HL-60/S4 treated with phorbol 12-myristate 13-acetate at 8.2 ng/mL for 4 days and 3 days (cell line): Measurements from ENCODE around the gene TMCO1.
"Not testable (repeated sequence)": the region's sequence is repeated elsewhere in the genome, so short reads cannot be mapped to it uniquely, and the experiment has no call there.

ENCODE experiments used
- in situ Hi-C: fragments of 300-500 bp; cut with MboI; formaldehyde crosslinking; loops from 2 replicates; pipeline ENCODE4 v1.15.0; 2022; ENCODE audit warnings: low sequenced_read_pairs

Gene TMCO1

DNA sequence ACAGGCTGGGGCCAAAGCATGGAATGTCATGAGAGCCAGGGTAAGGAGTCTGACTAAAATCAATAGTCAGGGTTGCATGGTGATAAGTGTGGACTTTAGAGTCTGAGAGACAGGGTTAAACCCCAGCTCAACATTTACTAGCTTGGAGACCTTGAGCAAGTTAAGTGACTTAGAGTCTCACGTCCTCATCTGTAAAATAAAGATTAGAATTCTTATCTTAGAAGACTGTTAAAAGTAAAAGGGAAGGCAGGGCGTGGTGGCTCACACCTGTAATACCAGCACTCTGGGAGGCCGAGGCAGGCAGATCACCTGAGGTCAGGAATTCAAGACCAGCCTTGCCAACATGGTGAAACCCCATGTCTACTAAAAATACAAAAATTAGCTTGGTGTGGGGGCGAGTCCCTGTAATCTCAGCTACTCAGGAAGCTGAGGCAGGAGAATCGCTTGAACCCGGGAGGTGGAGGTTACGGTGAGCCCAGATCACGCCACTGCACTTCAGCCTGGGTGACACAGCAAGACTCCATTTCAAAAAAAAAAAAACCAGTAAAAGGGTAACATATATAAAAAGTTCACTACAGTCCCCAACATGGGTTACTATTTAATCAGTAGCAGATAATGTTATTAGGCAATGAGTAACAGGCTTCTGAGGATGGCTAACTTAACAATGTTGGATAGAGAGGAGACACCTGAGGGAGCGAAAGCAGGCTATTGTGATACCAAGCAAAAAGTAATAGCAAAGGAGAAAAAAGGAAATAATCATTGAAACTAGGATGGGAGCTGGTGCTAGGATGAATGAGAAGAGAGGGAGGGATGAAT is 20.8 kb downstream of the TMCO1 start:
- in situ Hi-C loops, result no loop called here

DNA sequence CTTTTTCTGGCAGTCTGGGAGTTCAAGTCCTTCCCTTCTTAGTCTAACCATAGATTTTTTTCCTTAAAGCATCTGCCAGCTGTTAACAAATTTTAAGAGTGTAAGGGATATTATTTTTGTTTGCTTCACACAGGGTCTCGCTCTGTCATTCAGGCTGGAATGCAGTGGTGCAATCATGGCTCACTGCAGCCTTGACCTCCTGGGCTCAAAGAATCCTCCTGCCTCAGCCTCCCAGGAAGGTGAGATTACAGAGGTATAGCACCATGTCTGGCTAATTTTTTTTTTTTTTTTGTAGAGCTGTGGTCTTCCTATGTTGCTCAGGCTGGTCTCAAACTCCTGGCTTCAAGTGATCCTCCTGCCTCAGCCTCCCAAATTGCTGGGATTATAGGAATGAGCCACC is 23.8 kb downstream of the TMCO1 start:
- in situ Hi-C loops, result not testable (repeated sequence)

DNA sequence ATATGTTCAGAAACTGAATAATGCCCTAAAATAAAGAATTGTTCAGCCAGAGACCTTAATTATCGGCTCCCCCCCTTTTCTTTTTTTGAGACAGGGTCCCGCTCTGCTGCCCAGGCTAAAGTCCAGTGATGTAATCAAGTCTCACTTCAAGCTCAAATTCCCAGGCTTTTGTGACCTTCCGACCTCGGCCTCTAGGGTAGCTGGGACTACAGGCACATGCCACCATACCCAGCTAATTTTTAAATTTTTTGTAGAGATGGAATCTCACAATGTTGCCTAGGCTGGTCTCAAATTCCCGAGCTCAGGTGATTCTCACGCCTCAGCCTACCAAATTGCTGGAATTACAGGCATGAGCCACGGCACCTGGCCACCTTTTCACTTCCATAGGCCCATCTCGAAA is 26.5 kb downstream of the TMCO1 start:
- in situ Hi-C loops, result no loop called here

DNA sequence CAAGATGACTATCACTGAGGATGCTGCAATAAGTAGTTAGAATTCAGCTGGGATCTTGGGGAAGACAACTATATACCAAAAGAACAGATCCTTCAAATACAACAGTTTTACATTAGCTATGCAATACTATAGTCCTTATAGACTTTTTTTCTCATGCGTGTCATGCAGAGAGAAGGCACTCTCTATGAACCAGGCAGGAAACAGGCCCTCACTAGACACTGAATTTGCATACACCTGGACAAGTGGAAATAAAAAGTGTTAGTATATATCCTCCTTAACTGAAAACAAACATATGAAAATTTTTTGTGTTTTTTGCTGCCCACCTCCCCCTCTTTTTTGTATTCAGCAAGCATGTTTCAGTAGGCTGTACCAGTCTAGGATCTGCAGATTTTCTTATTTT is 29.9 kb downstream of the TMCO1 start:
- in situ Hi-C loops, result no loop called here

DNA sequence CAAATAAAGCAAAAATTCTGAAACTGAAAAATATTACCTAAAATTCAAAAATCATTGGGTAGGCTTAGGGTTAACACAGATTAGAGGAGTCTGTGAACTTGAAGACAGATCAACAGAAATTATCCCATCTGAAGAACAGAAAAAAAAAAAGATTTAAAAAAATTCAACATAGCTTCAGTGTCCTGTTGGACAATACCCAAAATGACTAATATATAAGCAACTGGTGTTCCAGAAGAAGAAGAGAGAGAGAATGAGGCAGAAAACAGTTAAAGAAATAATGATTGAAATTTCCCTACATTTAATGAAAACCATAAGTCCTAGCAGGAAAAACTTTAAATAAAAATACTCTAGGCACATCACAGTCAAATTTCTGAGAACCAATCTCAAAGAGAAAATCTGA is 31.5 kb downstream of the TMCO1 start:
- in situ Hi-C loops, result no loop called here

DNA sequence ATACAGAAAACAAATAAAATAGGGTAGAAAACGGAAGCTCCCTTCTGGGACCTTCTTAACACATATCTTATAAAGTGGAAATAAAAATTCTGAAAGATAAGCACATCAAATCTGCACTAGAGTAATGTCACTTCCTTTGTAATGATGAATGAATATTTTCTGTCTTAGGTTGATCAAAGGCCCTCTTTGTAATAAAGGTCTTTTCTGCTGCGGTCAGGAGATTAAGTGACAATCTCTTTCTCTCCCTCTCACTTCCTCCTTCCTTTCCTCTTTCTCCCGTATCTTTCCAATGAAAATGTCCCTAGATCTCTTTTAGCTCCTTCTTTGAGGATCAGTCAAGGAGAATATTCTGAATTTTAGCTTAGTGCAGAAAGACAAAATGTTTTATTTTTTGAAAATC is 33.8 kb downstream of the TMCO1 start:
- in situ Hi-C loops, result no loop called here

DNA sequence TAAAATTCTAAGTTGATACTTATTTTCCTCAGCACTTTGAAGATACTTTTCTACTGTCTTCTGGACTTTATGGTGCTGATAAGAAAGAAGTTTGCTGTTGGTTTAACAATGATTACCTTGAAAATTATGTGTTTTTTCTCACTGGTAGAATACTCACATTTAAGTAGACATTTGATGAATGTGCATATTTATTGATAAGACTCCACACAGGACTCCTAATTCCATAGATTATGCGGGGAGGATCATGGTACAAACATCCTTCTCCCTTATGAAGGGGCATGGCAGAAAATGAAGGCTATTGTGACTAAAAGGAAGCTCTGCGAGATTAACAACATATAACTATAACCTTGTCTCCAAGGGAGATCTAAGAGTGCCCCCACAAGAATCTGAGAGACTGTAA is 41.8 kb downstream of the TMCO1 start:
- in situ Hi-C loops, result no loop called here

DNA sequence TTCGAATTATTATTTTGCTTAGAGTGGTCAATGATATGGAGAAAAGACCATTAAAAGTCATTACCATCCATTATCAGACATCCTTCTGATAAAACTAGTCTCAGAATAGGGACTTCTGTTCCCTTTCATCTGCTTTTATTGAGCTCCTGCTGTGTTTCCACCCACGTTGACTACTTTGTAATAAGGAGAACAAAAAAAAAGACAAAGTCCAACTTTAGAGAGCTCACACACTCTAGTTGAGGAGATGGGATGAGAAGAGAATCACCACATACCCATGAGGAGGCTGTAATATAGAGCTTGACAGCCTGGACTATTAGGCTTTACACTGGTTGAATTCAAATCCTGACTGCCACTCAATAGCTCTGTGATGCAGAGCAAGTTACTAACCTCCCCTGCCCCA is 42.5 kb downstream of the TMCO1 start:
- in situ Hi-C loops, result no loop called here

DNA sequence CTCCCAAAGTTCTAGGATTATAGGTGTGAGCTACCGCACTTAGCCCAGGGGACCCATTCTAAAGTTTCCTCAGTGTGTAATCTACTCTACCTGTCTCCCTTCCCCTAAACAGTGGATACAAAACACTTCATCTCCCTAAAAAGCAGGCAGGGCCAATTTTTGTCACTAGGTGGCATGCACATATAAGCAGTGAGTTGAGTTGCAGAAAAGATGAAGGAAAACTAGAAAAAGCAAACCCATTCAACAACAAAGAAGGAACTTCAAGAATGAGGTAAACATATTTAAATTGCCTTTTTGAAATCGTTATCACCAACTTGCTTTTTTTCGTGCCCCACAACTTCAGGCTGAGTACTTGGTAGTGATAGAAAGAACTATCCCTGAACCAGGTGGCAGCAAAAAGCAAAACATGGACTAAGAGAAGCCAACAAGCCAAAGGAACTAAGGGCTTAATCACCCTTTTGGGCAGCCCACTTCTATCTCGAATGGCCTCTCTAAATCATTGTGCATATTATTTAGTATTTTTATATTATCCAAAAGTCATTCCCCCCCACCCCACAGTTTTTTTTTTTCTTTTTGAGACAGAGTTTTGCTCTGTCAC is 50.7 kb downstream of the TMCO1 start:
- in situ Hi-C loops, result no loop called here

DNA sequence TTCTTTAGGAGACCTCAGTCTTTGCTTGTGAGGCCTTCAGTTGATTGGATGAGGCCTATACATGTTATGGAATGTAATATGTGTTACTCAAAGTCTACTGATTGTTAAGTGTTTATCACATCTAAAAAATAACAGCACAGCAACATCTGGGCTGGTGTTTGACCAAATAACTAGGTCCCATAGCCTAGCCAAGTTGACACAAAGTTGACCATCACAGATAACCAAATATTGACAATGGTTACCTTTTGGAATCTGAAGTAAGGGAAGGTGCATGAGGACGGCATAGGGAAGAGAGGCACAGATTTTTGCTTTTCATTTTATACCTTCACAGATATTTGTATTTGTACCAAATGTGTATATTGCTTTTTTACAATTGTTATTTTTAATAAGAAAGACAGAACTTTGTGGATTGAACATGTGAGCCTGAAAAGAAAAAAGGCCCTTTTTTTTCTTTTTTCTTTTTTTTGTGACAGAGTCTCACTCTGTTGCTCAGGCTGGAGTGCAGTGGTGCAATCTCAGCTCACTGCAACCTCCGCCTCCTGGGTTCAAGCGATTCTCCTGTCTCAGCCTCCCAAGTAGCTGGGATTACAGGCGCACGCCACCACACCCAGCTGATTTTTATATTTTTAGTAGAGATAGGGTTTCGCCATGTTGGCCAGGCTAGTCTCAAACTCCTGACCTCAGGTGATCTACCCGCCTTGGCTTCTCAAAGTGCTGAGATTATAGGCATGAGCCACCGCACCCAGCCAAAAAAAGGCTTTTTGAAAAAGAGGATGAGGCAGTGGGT is 52.2 kb downstream of the TMCO1 start:
- in situ Hi-C loops, result not testable (repeated sequence)

DNA sequence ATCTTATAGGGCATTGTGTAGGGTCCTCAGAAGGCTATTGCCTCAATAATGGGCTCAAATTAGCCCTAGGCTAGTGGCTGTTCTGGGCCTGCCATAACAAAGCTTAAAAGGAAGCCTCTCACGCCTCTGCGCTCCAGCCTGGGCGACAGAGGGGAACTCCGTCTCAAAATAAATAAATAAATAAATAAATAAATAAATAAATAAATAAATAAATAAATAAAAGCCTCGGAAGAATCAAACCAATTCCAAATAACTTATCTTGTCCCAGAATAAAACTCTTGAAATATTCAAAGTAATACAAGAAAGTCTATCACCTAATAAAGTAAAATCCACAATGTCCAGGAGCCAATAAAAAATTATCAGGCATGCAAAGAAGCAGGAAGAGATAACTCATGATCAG is 55.9 kb downstream of the TMCO1 start:
- in situ Hi-C loops, result no loop called here

DNA sequence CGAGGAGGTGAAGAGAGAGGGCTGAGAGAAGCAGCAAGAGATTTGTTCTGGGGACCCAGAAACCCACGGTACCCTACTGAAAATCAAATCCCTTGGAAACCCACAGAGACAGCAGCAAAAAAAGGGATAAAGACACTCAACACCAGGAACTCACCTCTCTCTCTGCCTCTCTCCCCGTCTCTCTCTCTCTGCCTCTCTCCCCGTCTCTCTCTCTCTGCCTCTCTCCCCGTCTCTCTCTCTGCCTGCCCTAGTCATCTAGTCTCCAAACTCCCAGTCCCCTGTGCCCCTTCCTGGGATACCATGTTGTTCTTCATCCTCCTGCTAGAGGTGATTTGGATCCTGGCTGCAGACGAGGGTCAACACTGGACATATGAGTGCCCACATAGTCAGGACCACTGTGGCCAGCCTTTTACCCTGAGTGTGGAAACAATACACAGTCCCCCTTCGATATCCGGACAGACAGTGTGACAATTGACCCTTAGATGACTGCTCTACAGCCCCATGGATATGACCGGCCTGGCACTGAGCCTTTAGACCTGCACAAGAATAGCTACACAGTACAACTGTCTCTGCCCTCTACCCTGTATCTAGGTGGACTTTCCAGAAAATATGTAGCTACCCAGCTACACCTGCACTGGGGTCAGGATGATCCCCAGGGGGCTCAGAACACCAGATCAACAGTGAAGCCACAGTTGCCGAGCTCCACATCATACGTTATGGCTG is 60.5 kb downstream of the TMCO1 start:
- in situ Hi-C loops, result no loop called here

DNA sequence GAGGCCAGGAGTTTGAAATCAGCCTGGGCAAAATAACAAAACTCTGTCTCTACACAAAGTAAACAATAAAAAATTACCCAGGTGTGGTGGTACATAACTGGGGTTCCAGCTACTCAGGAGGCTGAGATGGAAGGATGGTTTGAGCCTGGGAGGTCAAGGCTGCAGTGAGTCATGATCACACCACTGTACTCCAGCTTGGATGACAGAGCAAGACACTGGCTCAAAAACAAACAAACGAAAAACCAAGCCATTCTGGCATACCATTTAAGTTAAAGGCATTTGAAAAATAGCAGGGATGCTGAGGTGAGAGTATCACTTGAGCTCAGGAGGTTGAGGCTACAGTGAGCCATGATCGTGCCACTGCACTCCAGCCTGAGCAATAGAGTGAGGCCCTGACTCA is 65.0 kb downstream of the TMCO1 start:
- in situ Hi-C loops, result no loop called here

DNA sequence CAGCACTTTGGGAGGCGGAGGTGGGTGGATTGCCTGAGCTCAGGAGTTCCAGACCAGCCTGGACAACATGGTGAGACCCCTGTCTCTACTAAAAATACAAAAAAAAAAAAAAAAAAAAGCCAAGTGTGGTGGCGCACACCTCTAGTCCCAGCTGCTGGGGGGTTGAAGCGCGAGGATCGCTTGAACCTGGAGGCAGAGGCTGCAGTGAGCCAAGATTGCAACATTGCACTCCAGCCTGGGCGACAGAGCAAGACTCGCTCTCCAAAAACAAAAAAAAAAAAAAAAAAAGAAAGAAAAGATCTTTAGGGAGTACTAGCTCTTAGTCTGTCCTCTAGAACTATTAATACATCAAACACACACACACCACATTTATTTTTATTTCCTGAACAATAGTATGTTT is 66.7 kb downstream of the TMCO1 start:
- in situ Hi-C loops, result not testable (repeated sequence)

DNA sequence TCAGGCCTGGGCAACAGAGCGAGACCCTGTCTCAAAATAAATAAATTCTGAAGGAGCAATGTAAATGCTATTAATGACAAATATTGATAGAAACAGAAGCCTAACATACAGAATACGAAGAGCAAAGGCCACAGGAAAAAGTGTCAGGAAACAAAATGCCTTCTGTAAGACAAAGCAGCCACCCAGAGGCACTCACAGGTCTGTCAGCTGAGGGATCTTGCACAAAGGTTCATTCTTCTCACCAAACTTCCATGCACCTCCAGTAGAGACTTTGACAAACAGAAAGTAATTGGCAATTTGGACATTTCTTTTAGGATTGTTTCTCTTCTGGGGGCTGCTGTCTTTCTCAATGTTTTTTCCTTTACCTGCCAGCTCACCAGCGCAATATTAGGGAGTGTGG is 69.1 kb downstream of the TMCO1 start:
- in situ Hi-C loops, result no loop called here

DNA sequence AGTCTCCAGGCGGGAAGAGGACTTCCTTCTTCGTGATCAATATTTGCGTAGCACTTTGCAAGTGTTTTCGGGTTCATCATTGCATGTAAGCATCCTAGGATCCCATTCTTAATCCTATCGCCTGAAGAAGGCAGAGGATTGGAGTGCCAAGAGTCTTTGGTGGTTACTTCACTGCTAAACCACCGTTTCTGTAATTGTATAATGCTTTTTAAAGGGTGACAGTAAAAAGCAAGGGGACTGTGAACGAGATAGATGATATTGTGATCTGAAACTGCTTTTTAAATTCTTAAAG is 70.0 kb downstream of the TMCO1 start:
- in situ Hi-C loops, result no loop called here

DNA sequence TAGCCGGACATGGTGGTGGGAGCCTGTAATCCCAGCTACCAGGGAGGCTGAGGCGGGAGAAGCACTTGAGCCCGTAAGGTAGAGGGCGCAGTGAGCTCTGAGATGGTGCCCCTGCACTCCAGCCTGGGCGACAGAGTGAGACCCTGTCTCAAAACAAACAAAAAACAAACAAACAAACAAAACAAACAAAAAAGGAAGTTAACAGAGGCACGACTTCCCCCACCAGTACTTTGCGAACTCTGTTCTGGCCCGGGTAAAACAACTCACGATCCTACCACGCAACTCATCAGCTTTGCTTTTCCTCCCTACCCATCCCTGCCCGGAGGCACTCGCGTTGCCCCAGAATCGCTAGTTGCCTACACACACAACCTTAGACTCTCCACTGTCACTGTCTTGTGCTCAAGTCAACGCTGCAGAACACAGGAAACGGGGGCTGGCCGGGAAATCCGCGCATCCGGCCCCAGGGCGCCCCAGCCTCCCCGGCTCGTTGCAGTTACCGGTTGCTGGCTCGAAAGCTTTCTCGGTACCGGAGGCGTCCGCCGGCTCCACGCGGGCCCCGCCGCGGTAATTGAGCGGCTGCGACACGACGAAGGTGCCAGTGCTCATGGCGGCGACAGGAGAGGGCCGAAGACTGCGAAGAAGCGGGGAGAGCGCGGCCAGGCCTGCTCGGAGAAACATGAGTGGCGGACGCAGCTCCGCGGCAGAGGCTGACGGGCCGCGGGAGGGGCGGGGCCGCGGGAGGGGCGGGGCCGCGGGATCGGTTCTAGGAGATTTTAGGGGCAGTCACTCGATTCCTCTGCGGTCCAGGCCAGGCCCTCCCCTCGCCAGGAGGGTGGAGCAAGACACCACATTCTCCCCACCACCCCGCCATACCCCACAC is 70.5 kb downstream of the TMCO1 start, which contains the start of gene ALDH9A1:
Gene ALDH9A1, minus strand, starts transcription at position 682 of the 880 bp plus-strand sequence. Its CDS starts 4 bp downstream, at position 678.
- in situ Hi-C loops, result no loop called here

DNA sequence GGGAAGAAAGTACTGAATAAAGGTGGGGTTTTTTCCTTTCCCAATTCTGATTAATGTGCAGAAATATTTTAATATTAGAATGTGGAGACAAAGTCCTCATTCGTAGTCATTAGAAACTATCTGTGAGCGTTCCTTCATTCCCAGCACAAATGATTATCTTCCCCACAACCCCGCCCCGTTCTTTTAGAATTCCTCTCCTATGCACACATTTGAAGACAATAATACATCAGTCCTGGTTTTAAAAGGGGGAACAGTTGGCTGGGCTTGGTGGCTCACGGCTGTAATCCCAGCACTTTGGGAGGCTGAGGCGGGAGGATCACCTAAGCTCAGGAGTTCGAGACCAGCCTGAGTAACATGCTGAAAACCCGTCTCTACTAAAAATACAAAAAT is 71.2 kb downstream of the TMCO1 start:
- in situ Hi-C loops, result no loop called here

DNA sequence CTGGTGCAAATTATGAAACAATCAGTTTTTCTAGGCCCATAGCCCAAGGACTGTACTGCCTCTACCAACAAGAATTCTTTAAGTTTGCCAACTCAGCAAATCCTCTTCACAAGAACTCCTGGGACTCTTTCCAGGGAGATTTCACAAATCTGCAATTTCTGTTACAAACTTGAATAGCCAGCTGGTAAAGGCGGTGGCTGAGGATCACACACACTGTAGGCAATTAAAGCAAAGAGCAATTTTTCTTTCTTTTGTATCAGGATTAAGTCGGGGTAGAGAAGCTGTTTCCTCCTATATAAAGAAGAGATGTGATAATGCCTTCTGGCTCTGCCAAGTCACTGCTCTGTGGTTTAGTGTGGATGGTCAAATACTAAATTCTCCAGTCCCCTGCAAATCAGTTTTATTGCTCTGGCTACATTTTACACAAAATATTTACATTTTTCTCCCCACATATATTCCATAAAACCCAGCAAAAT is 72.0 kb downstream of the TMCO1 start:
- in situ Hi-C loops, result no loop called here

DNA sequence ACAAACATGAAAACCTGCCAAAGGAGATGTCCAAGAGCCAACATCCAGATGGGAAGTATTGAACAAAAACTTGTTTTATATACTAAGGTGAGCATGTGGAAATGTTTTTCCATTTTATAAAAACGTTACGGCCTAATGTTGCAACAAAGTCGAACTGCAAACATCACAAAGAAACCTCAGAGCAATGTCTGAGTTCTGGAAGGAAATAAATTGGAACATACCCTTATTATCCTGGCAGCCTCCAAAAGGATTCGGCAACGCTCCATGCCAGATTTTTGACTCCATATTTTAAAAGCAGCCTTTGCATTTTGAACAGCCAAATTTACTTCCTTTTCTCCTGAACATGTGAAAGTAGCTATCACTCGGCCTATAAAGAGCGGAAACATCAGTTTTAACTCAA is 73.6 kb downstream of the TMCO1 start:
- in situ Hi-C loops, result no loop called here
